ENCODE results near the gene CST9.
"Not testable (repeated sequence)": the region's sequence is repeated elsewhere in the genome, so short reads cannot be mapped to it uniquely, and the experiment has no call there.

The CST9 gene

GRCh38 chr20:23636908-23637281 is 31.2 kb upstream of the CST9 start:
- DNase-seq = no peak

GRCh38 chr20:23636182-23636907 is 30.6 kb upstream of the CST9 start:
- no peak for DNase-seq

GRCh38 chr20:23635768-23636090 is 30.0 kb upstream of the CST9 start:
- not testable (repeated sequence) for DNase-seq

GRCh38 chr20:23634985-23635767 is 29.5 kb upstream of the CST9 start:
- no peak for DNase-seq

- DNase-seq = no peak
Measured at GRCh38 chr20:23634044-23634801, 28.5 kb upstream of the CST9 start.

- no peak for DNase-seq
Measured at GRCh38 chr20:23632711-23633573, 27.2 kb upstream of the CST9 start.

- DNase-seq = no peak
Measured at GRCh38 chr20:23631981-23632710, 26.4 kb upstream of the CST9 start.

- no peak for DNase-seq
Measured at GRCh38 chr20:23631226-23631822, 25.6 kb upstream of the CST9 start.

GRCh38 chr20:23630392-23630849 is 24.7 kb upstream of the CST9 start:
- no peak for DNase-seq

GRCh38 chr20:23629542-23630391 is 24.1 kb upstream of the CST9 start:
- DNase-seq = no peak

GRCh38 chr20:23629017-23629541 is 23.4 kb upstream of the CST9 start:
- DNase-seq = no peak

- DNase-seq = no peak
Measured at GRCh38 chr20:23628402-23629016, 22.8 kb upstream of the CST9 start.

- no peak for DNase-seq
Measured at GRCh38 chr20:23627501-23627900, 21.8 kb upstream of the CST9 start.

GRCh38 chr20:23626040-23626620 is 20.4 kb upstream of the CST9 start:
- no peak for DNase-seq

GRCh38 chr20:23625236-23625964 is 19.7 kb upstream of the CST9 start:
- no peak for DNase-seq

- no peak for DNase-seq
Measured at GRCh38 chr20:23624324-23624691, 18.6 kb upstream of the CST9 start.

- no peak for DNase-seq
Measured at GRCh38 chr20:23623666-23624323, 18.1 kb upstream of the CST9 start.

GRCh38 chr20:23622839-23623343 is 17.2 kb upstream of the CST9 start:
- no peak for DNase-seq
